NCI-H187 treated with DMSO at 0.1 percent for 48 hours (cell line): ENCODE results near the gene DAPK1.
"Not testable (repeated sequence)": the region's sequence is repeated elsewhere in the genome, so short reads cannot be mapped to it uniquely, and the experiment has no call there.

Experiments
- DNase-seq: peaks from one replicate; lab custom pipeline; 2025; lab: John Stamatoyannopoulos, UW

Gene DAPK1

DNA sequence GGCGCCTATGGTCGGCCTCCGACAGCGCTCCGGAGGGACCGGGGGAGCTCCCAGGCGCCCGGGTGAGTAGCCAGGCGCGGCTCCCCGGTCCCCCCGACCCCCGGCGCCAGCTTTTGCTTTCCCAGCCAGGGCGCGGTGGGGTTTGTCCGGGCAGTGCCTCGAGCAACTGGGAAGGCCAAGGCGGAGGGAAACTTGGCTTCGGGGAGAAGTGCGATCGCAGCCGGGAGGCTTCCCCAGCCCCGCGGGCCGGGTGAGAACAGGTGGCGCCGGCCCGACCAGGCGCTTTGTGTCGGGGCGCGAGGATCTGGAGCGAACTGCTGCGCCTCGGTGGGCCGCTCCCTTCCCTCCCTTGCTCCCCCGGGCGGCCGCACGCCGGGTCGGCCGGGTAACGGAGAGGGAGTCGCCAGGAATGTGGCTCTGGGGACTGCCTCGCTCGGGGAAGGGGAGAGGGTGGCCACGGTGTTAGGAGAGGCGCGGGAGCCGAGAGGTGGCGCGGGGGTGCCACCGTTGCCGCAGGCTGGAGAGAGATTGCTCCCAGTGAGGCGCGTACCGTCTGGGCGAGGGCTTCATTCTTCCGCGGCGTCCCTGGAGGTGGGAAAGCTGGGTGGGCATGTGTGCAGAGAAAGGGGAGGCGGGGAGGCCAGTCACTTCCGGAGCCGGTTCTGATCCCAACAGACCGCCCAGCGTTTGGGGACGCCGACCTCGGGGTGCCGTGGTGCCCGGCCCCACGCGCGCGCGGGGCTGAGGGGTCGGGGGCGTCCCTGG is 561 bp downstream of the DAPK1 start:
- no peak for DNase-seq

DNA sequence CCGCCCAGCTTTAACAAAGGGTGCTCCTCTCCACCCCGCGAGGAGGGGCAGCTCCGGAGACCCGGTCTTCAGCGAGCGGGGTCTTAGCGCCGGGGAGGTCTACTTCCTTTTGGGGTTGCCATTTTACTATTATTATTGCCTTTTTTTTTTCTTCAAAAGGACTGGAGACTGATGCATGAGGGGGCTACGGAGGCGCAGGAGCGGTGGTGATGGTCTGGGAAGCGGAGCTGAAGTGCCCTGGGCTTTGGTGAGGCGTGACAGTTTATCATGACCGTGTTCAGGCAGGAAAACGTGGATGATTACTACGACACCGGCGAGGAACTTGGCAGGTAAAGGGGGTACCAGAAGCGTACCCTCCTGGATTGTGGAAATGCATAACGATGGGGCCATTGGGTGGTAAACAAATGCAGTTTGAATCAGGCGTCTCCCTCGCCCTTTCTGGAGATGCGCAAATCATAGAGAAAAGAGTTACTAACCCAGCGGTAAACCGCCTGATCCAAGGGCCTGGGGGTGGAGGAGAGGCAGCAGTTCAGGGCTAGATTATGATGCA is 1.2 kb downstream of the DAPK1 start:
- DNase-seq: no peak

DNA sequence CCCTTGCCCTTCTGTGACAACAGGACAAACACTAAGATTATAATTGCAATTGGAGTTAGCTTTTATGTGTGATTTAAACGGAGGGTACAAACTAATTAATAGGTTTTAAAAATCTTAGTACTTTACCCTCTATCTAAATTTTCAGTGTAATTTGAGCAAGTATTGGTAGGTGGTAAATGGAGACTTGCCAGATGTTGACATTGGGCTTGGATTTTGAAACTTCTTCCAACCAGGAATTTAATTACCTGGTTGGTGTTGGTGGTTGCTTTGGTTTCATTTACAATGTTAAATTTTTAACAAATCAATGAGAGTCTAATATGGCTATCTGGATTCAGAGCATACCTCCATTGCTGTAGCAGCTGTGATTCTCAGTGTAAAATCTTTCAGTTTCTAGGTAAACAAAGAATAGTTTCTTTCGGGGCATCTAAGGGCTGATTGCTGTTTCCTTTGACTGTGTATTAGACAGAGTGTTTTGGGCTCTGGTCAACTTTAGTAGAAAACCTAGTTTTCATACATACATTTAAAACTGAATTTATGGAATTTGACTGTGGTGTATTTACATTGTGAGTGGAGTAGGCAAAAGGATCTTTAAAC is 1.9 kb downstream of the DAPK1 start:
- DNase-seq: no peak

DNA sequence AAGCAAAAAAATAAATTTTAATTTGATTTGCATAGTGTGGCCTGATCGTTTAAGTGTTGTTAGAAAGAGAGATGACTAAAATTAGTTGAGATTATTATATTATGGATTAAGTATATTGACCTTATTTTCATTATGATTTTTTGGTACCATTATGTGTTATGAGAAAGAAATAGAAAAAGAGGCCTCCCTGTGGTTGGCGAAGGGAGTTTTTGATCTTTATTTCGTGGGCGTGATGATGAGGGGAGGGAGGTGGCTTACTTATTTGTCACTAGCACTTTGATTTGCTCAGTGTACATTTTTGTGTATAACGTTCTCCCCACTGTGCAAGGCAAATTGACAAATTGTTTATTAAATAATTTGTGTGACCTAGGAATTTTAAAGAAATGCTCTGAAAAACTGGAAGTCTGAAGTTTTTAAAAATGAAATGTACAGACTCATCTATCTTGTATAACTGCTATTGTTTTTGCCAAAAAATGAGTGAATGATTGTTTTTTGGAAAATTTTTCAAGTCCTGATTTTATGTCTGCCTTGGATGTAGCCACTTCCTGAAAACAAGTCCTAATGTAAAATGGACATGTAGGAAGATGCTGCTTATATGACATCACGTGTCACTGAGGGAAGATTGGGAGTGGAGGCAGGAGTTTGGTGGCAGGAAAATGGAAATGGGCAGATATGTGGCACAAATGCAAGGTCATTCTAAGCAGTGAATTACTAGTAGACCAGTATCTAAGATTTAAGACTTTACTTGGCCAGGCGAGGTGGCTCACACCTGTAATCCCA is 3.0 kb downstream of the DAPK1 start:
- DNase-seq: no peak

DNA sequence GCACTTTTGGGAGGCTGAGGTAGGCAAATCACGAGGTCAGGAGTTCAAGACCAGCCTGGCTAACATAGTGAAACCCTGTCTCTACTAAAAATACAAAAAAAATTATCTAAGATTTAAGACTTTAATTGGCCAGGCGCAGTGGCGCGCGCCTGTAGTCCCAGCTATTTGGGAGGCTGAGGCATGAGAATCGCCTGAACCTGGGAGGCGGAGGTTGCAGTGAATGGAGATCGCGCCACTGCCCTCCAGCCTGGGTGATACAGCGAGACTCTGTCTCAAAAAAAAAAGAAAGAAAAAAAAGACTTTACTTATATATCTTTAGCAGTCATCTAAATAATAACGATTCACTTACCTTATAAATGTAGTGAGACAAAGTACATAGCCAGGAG is 3.6 kb downstream of the DAPK1 start:
- DNase-seq: not testable (repeated sequence)

DNA sequence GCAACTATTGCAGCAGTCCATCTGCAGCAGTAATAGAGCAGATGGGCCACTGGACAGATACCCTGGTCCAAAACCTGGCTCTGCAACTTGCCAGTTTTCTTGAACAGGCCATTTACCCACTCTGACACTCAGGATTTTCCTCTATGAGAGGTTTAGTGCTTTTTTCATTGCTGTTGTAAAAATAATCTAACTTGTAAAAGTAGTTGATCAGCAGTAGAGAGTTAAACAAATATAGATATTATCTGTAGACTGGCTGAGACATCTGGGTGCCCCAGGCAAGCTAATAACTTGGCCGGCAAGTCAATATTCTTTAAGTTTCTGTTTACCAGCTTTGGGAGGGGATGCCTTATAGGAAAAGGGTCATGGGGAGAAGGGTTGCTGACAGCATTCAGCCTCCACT is 4.1 kb downstream of the DAPK1 start:
- DNase-seq: no peak

DNA sequence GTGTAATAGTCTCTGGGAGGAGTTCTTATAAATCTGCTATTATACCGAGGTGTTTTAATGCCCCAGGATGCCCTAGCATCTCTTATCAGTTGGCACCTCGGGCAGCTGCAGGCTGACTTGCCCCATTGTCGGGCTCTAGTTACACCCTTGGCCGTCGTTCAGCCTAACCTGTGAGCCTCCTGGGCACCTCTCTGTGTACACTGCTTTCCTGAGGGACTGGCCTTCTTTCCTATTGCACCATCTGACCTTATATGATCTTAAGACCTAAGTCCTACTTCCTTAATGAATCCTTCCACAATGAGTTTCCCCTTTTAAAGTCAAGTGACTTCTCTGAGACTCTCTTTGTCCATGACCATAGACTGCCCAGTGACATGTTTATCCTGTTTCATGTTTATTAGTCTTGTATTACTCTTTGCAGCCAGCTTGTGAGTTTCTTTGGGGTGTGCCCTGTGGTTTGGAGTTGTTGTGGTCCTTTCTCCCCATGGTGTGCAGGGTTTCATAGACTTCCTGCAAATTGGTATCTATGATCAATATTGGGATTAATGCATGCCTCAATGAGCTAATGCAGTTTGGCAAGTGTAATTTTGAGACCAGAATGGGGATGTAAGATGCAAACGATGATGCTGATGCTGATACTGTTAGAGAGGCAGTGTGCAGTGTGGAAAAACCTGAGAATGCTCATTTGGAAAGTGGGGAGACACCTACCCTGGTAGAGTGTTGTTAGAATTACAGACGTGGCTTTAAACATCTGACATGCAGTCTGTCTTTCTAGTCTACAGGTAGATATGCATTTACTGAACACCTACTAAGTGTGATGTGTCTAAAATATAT is 4.9 kb downstream of the DAPK1 start:
- DNase-seq: no peak

DNA sequence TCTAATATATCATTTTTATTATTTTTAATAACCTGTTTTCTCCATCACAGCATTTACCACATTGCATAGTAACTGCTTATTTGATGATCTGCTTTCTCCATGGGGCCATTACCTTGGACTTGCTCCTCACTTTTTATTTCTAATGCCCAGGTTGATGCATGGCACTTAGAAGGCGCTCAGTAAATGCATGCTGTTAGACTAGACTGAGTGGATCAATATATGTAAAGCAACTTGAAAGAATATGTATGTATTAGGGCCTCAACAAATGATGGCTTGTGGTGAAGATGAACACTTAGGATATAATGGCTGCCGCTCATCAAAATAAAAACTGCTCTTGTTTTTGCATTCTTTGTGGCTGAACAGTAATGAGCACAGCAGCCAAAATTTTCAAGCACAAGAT is 5.8 kb downstream of the DAPK1 start:
- DNase-seq: no peak

DNA sequence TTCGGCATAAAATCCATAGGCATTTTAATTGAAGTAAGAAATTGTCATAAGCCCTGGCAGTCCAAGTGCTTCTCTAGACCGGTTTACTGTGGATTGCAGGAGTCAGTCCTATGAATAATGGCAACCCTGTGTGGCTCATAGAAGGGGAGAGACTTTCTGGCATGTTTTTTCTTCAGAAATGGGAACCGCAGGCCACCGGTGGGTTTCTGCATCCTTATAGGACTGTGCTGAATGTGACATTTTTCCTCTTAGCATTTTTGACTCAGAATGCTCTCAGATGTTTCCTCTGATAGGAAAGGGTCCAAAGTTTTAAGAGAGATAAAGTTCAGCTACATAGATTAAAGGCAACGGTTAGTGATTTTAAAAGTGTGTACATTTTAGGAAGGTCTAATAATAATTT is 6.3 kb downstream of the DAPK1 start:
- no peak for DNase-seq

DNA sequence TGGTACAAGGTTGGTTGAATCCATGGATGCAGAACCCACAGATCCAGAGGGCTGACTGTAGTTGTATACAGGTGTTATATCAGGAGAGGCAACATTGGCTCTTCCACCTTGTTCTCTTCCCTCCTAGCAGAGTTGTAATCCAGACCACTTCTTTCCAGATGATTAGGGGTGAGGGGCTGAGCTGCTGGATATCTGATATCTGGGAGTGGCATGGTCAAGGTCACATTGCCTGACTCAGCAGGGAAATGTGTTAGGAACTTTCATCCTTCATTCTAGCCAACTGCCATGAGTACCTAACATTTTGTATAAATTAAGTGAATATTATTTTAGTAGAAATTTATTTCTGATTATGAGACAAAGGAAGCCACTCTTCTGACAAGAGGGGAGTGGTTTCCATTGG is 7.3 kb downstream of the DAPK1 start:
- DNase-seq: no peak

DNA sequence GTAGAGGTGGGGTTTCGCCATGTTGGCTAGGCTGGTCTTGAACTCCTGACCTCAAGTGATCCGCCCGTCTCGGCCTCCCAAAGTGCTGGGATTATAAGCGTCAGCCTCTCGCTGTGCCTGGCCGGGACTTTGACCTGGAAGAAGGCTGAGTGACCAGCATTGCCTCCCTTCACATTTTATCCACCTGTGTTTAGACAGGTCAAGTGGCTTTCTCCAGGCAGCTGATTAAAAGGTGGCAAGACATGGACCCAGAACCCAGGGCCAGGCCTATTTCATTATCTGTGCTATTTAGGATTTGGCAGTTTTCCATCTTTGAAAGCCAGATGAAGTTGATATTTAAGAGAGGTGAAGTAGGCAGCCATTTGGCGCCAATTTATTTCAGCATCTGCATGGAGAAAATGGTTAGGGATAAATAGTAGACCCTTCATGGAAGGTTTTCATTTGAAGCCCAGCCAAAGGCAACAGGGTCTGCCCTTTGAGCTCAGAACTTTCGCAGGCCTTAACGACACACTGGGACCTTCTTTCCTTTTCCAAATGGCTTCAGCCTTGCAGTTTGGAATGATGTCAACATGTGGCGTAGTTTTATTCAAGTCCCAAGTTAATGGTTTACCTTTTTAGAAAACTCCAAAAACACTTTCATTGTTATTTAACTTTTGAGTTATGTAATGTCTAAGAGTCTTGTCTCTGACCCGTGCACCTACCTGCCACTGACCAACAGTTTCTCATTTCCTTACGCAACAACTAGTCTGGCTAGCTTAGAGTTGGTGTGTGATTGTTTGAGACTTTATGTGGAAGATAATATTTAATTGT is 8.4 kb downstream of the DAPK1 start:
- DNase-seq: no peak

DNA sequence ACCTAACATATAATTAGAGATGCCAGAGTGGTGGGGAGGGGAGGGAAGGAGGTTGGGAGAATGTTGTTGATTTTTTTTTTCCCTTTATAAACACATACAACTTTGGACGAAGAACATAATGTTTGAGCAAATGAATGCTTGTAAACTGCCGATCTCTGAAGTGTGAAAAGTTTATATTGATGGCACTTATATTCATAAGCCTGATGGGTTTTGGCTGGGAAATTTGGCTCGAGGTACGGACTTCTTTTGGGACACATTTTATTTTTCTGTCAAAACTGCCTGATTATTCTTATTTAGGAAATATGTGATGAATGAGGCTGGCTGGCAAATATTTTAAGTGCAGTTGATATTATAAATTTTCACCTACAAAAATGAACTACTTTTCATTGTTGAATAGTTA is 9.9 kb downstream of the DAPK1 start:
- no peak for DNase-seq

DNA sequence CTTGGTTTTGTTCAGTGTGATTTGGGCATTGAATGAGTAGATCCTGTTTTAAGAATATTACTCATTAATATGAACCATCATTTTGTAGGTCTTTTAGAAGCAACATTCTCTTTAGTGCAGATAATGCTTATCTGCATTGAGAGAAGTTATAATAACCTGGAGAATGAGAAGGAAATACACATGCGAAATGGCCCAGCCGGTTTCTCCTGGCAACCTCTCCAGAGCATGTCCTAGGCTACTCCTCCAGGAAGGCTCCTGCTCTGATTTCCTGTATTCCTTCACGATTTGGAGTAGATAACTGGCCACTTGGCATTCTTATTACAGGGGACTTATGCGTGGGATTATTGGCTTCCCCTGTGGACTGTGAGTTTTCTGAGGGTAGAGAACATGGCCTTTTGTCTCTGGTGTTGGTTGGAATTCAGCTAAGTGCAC is 12.6 kb downstream of the DAPK1 start:
- no peak for DNase-seq

DNA sequence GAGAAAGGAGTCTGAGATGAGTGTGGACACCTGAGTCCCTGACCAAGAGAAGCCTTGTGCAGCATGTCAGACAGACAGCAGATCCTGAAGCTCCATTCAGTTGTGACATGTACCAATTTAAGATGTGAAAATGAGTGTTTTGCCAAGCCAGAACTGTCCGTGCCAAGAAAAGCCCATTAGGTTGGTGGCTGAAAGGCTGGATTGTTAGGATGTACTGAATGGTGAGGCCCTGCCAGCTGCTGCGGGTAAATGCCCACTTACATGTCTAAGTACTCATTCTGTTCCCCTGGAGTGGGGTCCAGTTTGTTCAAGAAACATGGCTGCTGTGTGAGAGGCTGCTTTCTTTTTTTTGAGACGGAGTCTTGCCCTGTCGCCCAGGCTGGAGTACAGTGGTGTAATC is 14.6 kb downstream of the DAPK1 start:
- no peak for DNase-seq

DNA sequence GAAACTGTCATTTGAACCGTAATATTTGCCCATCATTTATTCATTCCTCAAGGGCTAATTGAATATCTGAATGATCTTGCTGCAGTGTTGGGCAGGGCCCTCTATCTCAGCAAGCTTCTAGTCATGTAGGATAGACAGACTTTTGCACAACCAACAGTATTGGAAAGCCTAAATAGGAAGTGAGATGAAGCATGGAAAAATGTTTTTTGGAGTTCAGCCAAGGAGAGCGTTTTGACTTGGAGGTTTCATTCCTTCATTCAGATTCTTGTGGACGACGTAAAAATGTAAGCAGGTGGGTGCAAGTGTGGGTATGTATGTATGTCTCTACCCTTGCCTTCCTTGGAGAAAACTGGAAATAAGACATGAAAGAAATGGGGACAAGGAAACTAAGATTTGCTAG is 15.5 kb downstream of the DAPK1 start:
- DNase-seq: no peak

DNA sequence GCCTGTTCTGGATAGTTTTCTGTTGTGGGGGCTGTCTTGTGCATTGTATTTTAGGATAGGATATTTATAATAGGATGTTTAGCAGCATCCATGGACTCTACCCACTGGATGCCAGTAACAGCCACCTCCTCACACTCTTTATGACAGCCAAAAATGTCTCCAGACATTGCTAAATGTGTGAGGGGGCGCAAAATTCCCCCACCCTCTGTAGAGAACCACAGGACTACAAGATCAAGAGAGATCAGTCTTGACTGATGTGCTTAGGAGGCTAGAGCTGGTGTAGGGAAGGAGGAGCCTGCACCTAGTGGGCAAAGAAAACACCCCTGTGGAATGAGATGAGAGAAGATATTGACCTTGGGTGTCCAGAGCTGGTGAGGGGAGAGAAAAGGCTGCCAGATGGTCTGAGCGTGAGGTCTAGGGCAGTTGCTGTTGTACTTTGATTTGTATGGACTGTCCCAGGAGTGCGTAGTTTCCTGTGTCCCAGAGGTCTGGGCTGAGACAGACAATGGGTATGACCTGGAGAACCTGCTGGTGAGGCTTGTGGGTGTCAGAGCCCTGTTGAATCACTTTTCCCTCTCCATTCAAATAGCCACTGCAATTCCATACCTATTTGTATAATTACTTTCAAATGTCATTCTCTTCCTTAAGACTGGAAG is 16.3 kb downstream of the DAPK1 start:
- DNase-seq: no peak

DNA sequence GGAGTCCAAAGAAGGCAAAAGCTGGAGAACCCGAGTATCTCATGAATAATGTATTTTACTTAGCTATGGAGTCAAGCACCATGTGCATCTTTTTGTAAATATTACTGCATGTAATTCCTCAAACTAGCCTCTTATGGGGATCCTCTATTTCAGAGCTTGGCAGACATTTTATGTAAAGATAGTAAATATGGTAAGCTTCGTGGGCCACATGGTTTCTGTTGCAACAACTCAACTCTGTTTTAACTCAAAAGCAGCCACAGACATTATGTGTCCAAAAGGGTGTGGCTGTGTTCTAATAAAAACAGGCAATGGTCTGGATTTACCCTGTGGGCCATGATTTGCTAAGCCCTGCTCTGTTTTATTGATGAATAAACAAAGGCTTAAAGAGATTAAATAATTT is 17.3 kb downstream of the DAPK1 start:
- no peak for DNase-seq

DNA sequence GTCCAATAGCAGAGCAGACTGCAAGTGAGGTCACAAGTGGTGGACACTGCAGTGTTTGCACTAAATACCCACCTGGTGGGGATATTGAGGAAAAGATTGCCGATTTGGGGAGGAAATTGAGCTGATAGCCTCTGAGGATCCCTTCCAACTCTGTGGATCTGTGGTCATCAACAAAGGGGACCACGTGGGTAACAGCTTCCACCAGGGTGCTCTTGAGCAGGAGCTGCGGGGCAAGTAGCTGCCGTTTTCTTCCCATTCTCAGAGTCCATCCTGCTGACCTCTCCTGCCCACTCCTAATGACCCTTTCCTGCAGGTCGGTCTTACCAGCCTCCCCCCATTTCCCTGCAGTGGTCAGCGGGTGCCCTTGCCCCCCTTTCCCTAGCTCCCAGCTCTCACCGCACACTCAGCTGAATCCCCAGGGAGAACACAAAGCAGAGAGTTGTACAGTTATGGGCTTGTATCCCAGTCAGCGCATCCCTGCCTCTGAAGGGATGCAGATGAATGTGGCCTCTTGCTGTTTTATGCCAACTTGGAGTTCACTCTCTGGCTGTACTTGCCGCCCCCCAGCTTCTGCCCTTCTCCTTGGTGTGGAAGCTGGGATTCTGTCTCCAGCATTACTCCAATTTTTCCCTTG is 18.0 kb downstream of the DAPK1 start:
- no peak for DNase-seq

DNA sequence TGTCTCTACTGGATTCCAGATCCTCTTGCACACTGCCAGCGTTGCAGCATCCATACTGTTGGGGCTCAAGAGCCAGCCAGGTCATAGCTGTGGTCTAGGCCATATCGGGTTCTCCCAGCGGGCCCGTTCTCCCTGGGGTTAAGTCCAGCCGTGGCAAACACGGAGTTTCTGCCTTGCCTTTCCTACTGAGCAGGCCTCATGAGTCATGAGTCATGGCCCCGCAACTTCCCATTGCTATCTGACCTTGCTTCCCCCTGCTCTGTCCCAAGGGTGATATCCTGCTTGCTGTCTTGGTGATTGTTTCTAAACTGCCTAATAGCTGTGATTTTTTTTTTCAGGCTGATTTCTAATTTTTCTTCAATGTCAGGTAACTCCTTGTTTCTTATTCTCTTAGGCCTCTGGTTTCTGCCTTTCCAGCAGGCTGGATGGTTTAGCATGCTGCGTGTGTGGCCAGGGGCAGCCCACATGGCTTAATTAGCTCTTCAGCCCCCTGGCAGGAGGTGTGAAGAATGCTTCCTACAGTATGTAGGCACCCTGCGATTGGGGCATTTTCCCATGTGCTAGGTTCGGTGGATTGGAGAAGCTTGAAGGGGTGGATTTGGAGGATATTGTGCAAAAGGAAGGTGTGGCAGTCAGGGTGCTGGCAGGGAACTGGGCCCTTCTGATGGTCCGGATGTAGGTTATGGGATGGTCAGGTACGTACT is 18.7 kb downstream of the DAPK1 start:
- DNase-seq: no peak

DNA sequence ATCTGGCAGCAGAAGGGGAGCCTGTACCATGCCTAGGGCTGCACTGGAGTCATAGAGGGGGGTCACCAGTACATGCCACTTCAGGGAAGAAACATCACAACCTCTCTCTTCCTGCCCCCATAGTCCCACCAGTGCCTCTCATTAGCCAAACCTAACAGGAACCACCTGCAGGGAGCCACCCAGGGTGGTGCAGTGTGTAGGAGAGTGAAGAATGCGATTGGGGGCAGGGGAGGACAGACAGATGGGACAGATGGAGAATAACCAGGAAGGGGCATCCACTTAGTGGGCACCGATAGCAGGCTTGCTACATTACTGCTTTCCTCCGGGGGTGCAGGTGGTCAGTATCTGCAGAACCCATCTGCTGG is 19.2 kb downstream of the DAPK1 start:
- DNase-seq: no peak
